Naive thymus-derived CD4-positive, alpha-beta T cell (primary cell): Measurements from ENCODE around the gene RNF146. TPM values are rescaled to one million over a fixed set of nuclear protein-coding genes. Genes with fewer than 3 reads are reported as not detected.

Source experiments
- ATAC-seq: fragments of 150-1000 bp; cut with Tn5 transposase; 2 replicates; pipeline ENCODE4 v1.10.0; 2021; ENCODE audit warnings: mild to moderate bottlenecking, moderate library complexity
- CTCF ChIA-PET: fragments of 350-600 bp; sonication (Branson Sonifier 250); formaldehyde crosslinking; loops from one replicate; lab custom pipeline; 2021; ENCODE audit warnings: antibody characterized with exemption; lab: Charles Lee
- POLR2A ChIA-PET: fragments of 350-600 bp; sonication (Branson Sonifier 250); formaldehyde crosslinking; loops from one replicate; lab custom pipeline; 2021; ENCODE audit warnings: antibody characterized with exemption, inconsistent platforms; lab: Charles Lee
- DNase-seq, 9 donors: peaks; one replicate each; pipeline versions ENCODE4 v3.0.0 to v3.0.0-alpha.2; 2020 to 2022; ENCODE audit warnings: mixed read lengths in 1 of 9
- H3K27ac ChIP-seq: one replicate; pipeline ENCODE4 v1.7.0; 2013; ENCODE audit warnings: mild to moderate bottlenecking, low read depth, low read length, moderate library complexity
- H3K27me3 ChIP-seq, 2 donors: one replicate each; pipeline ENCODE4 v1.7.0; 2013; ENCODE audit warnings: low read length in 2 of 2, mild to moderate bottlenecking in 2 of 2, moderate library complexity in 2 of 2; ENCODE audit not compliant: control insufficient read depth in 2 of 2, insufficient read depth in 2 of 2
- H3K36me3 ChIP-seq, 3 experiments: 1 replicate in 2 of 3; 2 replicates in 1 of 3; pipeline ENCODE4 v1.7.0; 2013; ENCODE audit warnings: low read length in 3 of 3, mild to moderate bottlenecking in 3 of 3, moderate library complexity in 1 of 3; ENCODE audit not compliant: insufficient read depth in 3 of 3, control insufficient read depth in 2 of 3
- H3K4me1 ChIP-seq, 2 donors: one replicate each; pipeline ENCODE4 v1.7.0; 2013; ENCODE audit warnings: low read length in 2 of 2, mild to moderate bottlenecking in 2 of 2, moderate library complexity in 1 of 2; ENCODE audit not compliant: control insufficient read depth in 2 of 2, insufficient read depth in 2 of 2
- H3K4me3 ChIP-seq: 2 replicates; pipeline ENCODE4 v1.7.0; 2013; ENCODE audit warnings: mild to moderate bottlenecking, low read length
- H3K9me3 ChIP-seq, 3 experiments: 1 replicate in 2 of 3; 2 replicates in 1 of 3; pipeline ENCODE4 v1.7.0; 2013; ENCODE audit warnings: low read length in 3 of 3; ENCODE audit not compliant: control insufficient read depth in 2 of 3
- H3K27ac Mint-ChIP-seq, 9 donors: one replicate each; pipeline ENCODE4 v1.8.0; 2020 to 2022; ENCODE audit warnings: mixed read lengths in 9 of 9, mild to moderate bottlenecking in 8 of 9, moderate library complexity in 5 of 9, inconsistent platforms in 2 of 9
- H3K27me3 Mint-ChIP-seq, 5 donors: one replicate each; pipeline ENCODE4 v1.8.0; 2021 to 2022; ENCODE audit warnings: mixed read lengths in 5 of 5, mild to moderate bottlenecking in 1 of 5
- H3K36me3 Mint-ChIP-seq, 5 donors: one replicate each; pipeline ENCODE4 v1.8.0; 2020 to 2022; ENCODE audit warnings: mixed read lengths in 5 of 5, mild to moderate bottlenecking in 3 of 5, inconsistent platforms in 1 of 5
- H3K4me1 Mint-ChIP-seq, 7 donors: one replicate each; pipeline ENCODE4 v1.8.0; 2020 to 2022; ENCODE audit warnings: mixed read lengths in 7 of 7, mild to moderate bottlenecking in 3 of 7, inconsistent platforms in 1 of 7
- H3K4me3 Mint-ChIP-seq, 10 donors: one replicate each; pipeline ENCODE4 v1.8.0; 2020 to 2022; ENCODE audit warnings: mild to moderate bottlenecking in 10 of 10, mixed read lengths in 10 of 10, moderate library complexity in 6 of 10, inconsistent platforms in 2 of 10
- H3K9me3 Mint-ChIP-seq, 11 donors: one replicate each; pipeline ENCODE4 v1.8.0; 2020 to 2022; ENCODE audit warnings: mixed read lengths in 11 of 11, mild to moderate bottlenecking in 4 of 11, inconsistent platforms in 1 of 11, moderate library complexity in 1 of 11
- intact Hi-C, 2 donors: fragments of 100-400 bp; cut with micrococcal nuclease; formaldehyde crosslinking; loops; one replicate each; pipeline ENCODE4 v1.15.1; 2023
- polyA plus RNA-seq, 2 donors: library from polyadenylated mRNA; unstranded; fragments of 300-500 nt; fragmentation: Illumina TruSeq; gene quantifications; one replicate each; pipeline ENCODE4 v1.2.3, GENCODE V29; 2021
- total RNA-seq, 6 experiments: library from RNA in 5 of 6; stranded (reverse) in 5 of 6; gene quantifications; 1 replicate in 5 of 6; 2 replicates in 1 of 6; pipeline ENCODE4 v1.2.3 and lab custom pipeline; 2021 to 2026

Gene RNF146
- total and polyA plus RNA-seq, 7 experiments from 2014 or later = 8.1 to 38.1 (median 20.2) TPM

GRCh38 chr6:127290391-127291265 is 24.0 kb downstream of the RNF146 start:
- intact Hi-C loops = no loop called here
- H3K36me3 ChIP-seq = peaks cover 5 to 18% (median 8%) of the 10 kb centered on the region in 3 experiments
- H3K4me1 Mint-ChIP-seq = peaks cover 13 to 50% (median 40%) of the 10 kb centered on the region in 7 donors
- H3K9me3 ChIP-seq = no peaks in the 10 kb centered on the region
- ATAC-seq (no peak), DNase-seq (no peak)
- peak overlapping the region in 3 of 10 donors; percentile 13 to 62 (median 18) for H3K4me3 Mint-ChIP-seq
- peaks cover 0 to 11% of the 10 kb centered on the region in 2 donors for H3K4me1 ChIP-seq
- no peak overlapping the region for H3K27ac ChIP-seq
- no peak overlapping the region for H3K4me3 ChIP-seq
- POLR2A ChIA-PET = interaction anchor here (0.6 to 1.1 kb wide), 2 partner anchors 14 to 24 kb away, joined by 3 read pairs; no protein-coding TSS in a partner anchor
- H3K27ac Mint-ChIP-seq = peak overlapping the region in 8 of 9 donors; percentile 26 to 78 (median 46)
- peaks cover 4 to 43% (median 31%) of the 10 kb centered on the region in 5 donors for H3K36me3 Mint-ChIP-seq
- no peaks in the 10 kb centered on the region for H3K27me3 ChIP-seq
- no peaks in the 10 kb centered on the region for H3K9me3 Mint-ChIP-seq
- no peaks in the 10 kb centered on the region for H3K27me3 Mint-ChIP-seq
- CTCF ChIA-PET = interaction anchor here (1.1 kb wide), 1 partner anchor 12 kb away, joined by 3 read pairs; no protein-coding TSS in a partner anchor

GRCh38 chr6:127291495-127291894 is 24.8 kb downstream of the RNF146 start:
- Mint-ChIP-seq H3K27me3 (no peaks in the 10 kb centered on the region), H3K4me3 (peak overlapping the region in 7 of 10 donors; percentile 13 to 62 (median 48)), H3K4me1 (peaks cover 12 to 49% (median 39%) of the 10 kb centered on the region in 7 donors), H3K36me3 (peaks cover 4 to 35% (median 27%) of the 10 kb centered on the region in 5 donors), H3K27ac (peak overlapping the region in 7 of 9 donors; percentile 33 to 82 (median 47)), H3K9me3 (no peaks in the 10 kb centered on the region)
- CTCF ChIA-PET = interaction anchor here (1.1 to 1.4 kb wide), 2 partner anchors 12 to 13 kb away, joined by 3 to 5 read pairs; no protein-coding TSS in a partner anchor
- H3K36me3 ChIP-seq = peaks cover 0 to 13% (median 7%) of the 10 kb centered on the region in 3 experiments
- POLR2A ChIA-PET = no interaction called here
- no peaks in the 10 kb centered on the region for H3K9me3 ChIP-seq
- DNase-seq (no peak), ATAC-seq (no peak)
- no peak overlapping the region for H3K4me3 ChIP-seq
- H3K27me3 ChIP-seq = no peaks in the 10 kb centered on the region
- intact Hi-C loops = no loop called here
- H3K4me1 ChIP-seq = peaks cover 0 to 11% of the 10 kb centered on the region in 2 donors
- peak overlapping the region; percentile 46 for H3K27ac ChIP-seq

GRCh38 chr6:127297502-127298070 is 30.9 kb downstream of the RNF146 start:
- Mint-ChIP-seq H3K36me3 (peaks cover 0 to 9% (median 8%) of the 10 kb centered on the region in 5 donors), H3K27ac (peak overlapping the region in 5 of 9 donors; percentile 0 to 28 (median 12)), H3K9me3 (no peaks in the 10 kb centered on the region), H3K4me3 (no peak overlapping the region), H3K27me3 (no peaks in the 10 kb centered on the region), H3K4me1 (peaks cover 4 to 34% (median 16%) of the 10 kb centered on the region in 7 donors)
- no peaks in the 10 kb centered on the region for H3K4me1 ChIP-seq
- H3K27ac ChIP-seq = no peak overlapping the region
- ATAC-seq = no peak
- intact Hi-C loops = no loop called here
- H3K36me3 ChIP-seq = peaks cover 0 to 3% (median 0%) of the 10 kb centered on the region in 3 experiments
- no peaks in the 10 kb centered on the region for H3K27me3 ChIP-seq
- H3K9me3 ChIP-seq = no peaks in the 10 kb centered on the region
- CTCF ChIA-PET = interaction anchor here (0.6 to 1.1 kb wide), 2 partner anchors 31 to 248 kb away, joined by 3 to 4 read pairs; partner anchors contain the start of gene RNF146
- DNase-seq = no peak
- POLR2A ChIA-PET = interaction anchor here (0.7 kb wide), 1 partner anchor 204 kb away, joined by 3 read pairs; no protein-coding TSS in a partner anchor
- no peak overlapping the region for H3K4me3 ChIP-seq

GRCh38 chr6:127298475-127298874 is 31.8 kb downstream of the RNF146 start:
- no peak overlapping the region for H3K4me3 ChIP-seq
- no peaks in the 10 kb centered on the region for H3K4me1 ChIP-seq
- no peak overlapping the region for H3K27ac ChIP-seq
- DNase-seq (no peak), ATAC-seq (no peak)
- H3K27me3 Mint-ChIP-seq = no peaks in the 10 kb centered on the region
- intact Hi-C loops = no loop called here
- peak overlapping the region in 2 of 9 donors; percentile 12 for H3K27ac Mint-ChIP-seq
- POLR2A ChIA-PET = no interaction called here
- H3K36me3 ChIP-seq = peaks cover 0 to 3% (median 0%) of the 10 kb centered on the region in 3 experiments
- no peaks in the 10 kb centered on the region for H3K27me3 ChIP-seq
- no peaks in the 10 kb centered on the region for H3K9me3 ChIP-seq
- CTCF ChIA-PET = interaction anchor here (1.2 to 2.0 kb wide), 2 partner anchors 33 to 122 kb away, joined by 4 read pairs; partner anchors contain the start of gene RNF146
- H3K9me3 Mint-ChIP-seq = no peaks in the 10 kb centered on the region
- peaks cover under 1 to 32% (median 16%) of the 10 kb centered on the region in 7 donors for H3K4me1 Mint-ChIP-seq
- H3K36me3 Mint-ChIP-seq = peaks cover 0 to 9% (median 7%) of the 10 kb centered on the region in 5 donors
- no peak overlapping the region for H3K4me3 Mint-ChIP-seq

GRCh38 chr6:127299522-127300240 is 33.0 kb downstream of the RNF146 start:
- intact Hi-C loops = loop anchor here in 1 of 2 donors (5.0 kb wide), 2 partner anchors 218 to 1433 kb away; partner anchors contain the start of gene MTCL3
- H3K4me3 Mint-ChIP-seq = no peak overlapping the region
- Histone ChIP-seq H3K4me3 (no peak overlapping the region), H3K27ac (no peak overlapping the region), H3K9me3 (no peaks in the 10 kb centered on the region), H3K4me1 (no peaks in the 10 kb centered on the region), H3K36me3 (peaks cover 0 to 3% (median 0%) of the 10 kb centered on the region in 3 experiments), H3K27me3 (no peaks in the 10 kb centered on the region)
- no peaks in the 10 kb centered on the region for H3K9me3 Mint-ChIP-seq
- no peak for ATAC-seq
- peaks cover 3 to 35% (median 21%) of the 10 kb centered on the region in 7 donors for H3K4me1 Mint-ChIP-seq
- H3K27ac Mint-ChIP-seq = peak overlapping the region in 1 of 9 donors; percentile 22
- ChIA-PET CTCF (interaction anchor here (0.6 to 2.0 kb wide), 3 partner anchors 34 to 1144 kb away, joined by 3 to 4 read pairs (median 4); partner anchors contain the start of gene RNF146), POLR2A (interaction anchor here (0.7 kb wide), 1 partner anchor 33 kb away, joined by 4 read pairs; the partner anchor contains the start of gene RNF146)
- peaks cover 0 to 4% (median 1%) of the 10 kb centered on the region in 5 donors for H3K36me3 Mint-ChIP-seq
- no peaks in the 10 kb centered on the region for H3K27me3 Mint-ChIP-seq
- DNase-seq = no peak
